IMR-90 (cell line): Measurements from ENCODE around the gene ETV3L. TPM values are rescaled to one million over a fixed set of nuclear protein-coding genes. Genes with fewer than 3 reads are reported as not detected.
A peak's percentile ranks its signal among the peaks of the same experiment; 100 is the strongest.

ENCODE experiments used
- ATAC-seq: fragments of 200-7000 bp; cut with Tn5 transposase; 2 replicates; pipeline ENCODE4 v1.9.1; 2020; ENCODE audit warnings: low read depth, mild to moderate bottlenecking, moderate library complexity
- Bru-seq: library from RNA; stranded (reverse); fragments of 400-500 nt; gene quantifications from one replicate; lab custom pipeline; 2021; lab: Mats Ljungman, UMichigan
- BruChase-seq, 2 experiments: library from RNA; stranded (reverse); fragments of 400-500 nt; gene quantifications; one replicate each; lab custom pipeline; 2021; lab: Mats Ljungman, UMichigan
- BruUV-seq: library from RNA; stranded (reverse); fragments of 400-500 nt; replicated peaks from 2 replicates; lab custom pipeline; 2021; lab: Mats Ljungman, UMichigan
- CTCF ChIA-PET: fragments of 300-600 bp; formaldehyde crosslinking; extraction: SDS; loops from one replicate; lab custom pipeline; 2021; ENCODE audit warnings: antibody characterized with exemption; lab: Yijun Ruan, JAX
- POLR2A ChIA-PET: fragments of 300-600 bp; sonication (Branson Sonifier 250); formaldehyde crosslinking; loops from one replicate; lab custom pipeline; 2022; ENCODE audit warnings: antibody characterized with exemption; ENCODE audit not compliant: unreplicated experiment; lab: Charles Lee
- DNase-seq: peaks from one replicate; pipeline ENCODE4 v3.0.0; 2013
- H2AFZ ChIP-seq: replicated peaks from 2 replicates; pipeline ENCODE3; 2013; ENCODE audit warnings: low read length, mild to moderate bottlenecking; ENCODE audit not compliant: poor library complexity
- H2AK5ac ChIP-seq: 2 replicates; pipeline ENCODE4 v1.6.1; 2013; ENCODE audit warnings: low read depth, low read length, inconsistent platforms
- H2AK9ac ChIP-seq: replicated peaks from 2 replicates; pipeline ENCODE3; 2013; ENCODE audit warnings: mild to moderate bottlenecking, low read depth, low read length, moderate library complexity; ENCODE audit not compliant: poor library complexity
- H2BK120ac ChIP-seq: 2 replicates; pipeline ENCODE4 v1.6.1; 2013; ENCODE audit warnings: low read depth, low read length, inconsistent platforms
- H2BK15ac ChIP-seq: 3 replicates; pipeline ENCODE4 v1.6.1; 2013; ENCODE audit warnings: low read depth, low read length, inconsistent platforms
- H2BK20ac ChIP-seq: 2 replicates; pipeline ENCODE4 v1.6.1; 2013; ENCODE audit warnings: low read depth, mild to moderate bottlenecking, inconsistent platforms, low read length, moderate library complexity
- H2BK5ac ChIP-seq: 2 replicates; pipeline ENCODE4 v1.6.1; 2013; ENCODE audit warnings: mild to moderate bottlenecking, low read depth, low read length, inconsistent platforms; ENCODE audit not compliant: poor library complexity, severe bottlenecking
- H3K14ac ChIP-seq: replicated peaks from 2 replicates; pipeline ENCODE4 v1.6.1; 2013; ENCODE audit warnings: low read depth, low read length, inconsistent platforms
- H3K18ac ChIP-seq: 2 replicates; pipeline ENCODE4 v1.6.1; 2013; ENCODE audit warnings: low read depth, low read length, control low read depth
- H3K23ac ChIP-seq: 2 replicates; pipeline ENCODE4 v1.6.1; 2013; ENCODE audit warnings: low read depth, low read length, inconsistent platforms
- H3K27ac ChIP-seq: 2 replicates; pipeline ENCODE4 v1.5.1; 2013; ENCODE audit warnings: mild to moderate bottlenecking, control low read depth, low read length; ENCODE audit not compliant: insufficient read depth
- H3K27me3 ChIP-seq: 2 replicates; pipeline ENCODE4 v1.6.1; 2013; ENCODE audit warnings: low read length; ENCODE audit not compliant: control insufficient read depth, insufficient read depth
- H3K36me3 ChIP-seq: 2 replicates; pipeline ENCODE4 v1.6.1; 2013; ENCODE audit warnings: low read length, mixed read lengths; ENCODE audit not compliant: control insufficient read depth, insufficient read depth
- H3K4ac ChIP-seq: 2 replicates; pipeline ENCODE4 v1.6.1; 2013; ENCODE audit warnings: low read depth, low read length, inconsistent platforms
- H3K4me1 ChIP-seq: 2 replicates; pipeline ENCODE4 v1.6.1; 2013; ENCODE audit warnings: low read length, mixed read lengths; ENCODE audit not compliant: control insufficient read depth, insufficient read depth
- H3K4me2 ChIP-seq: 2 replicates; pipeline ENCODE4 v1.6.1; 2013; ENCODE audit warnings: low read depth, mild to moderate bottlenecking, control low read depth, low read length, moderate library complexity
- H3K4me3 ChIP-seq: 2 replicates; pipeline ENCODE4 v1.5.1; 2013; ENCODE audit warnings: low read depth, mild to moderate bottlenecking, control low read depth, low read length, moderate library complexity; ENCODE audit not compliant: insufficient read depth
- H3K56ac ChIP-seq: 2 replicates; pipeline ENCODE4 v1.6.1; 2013; ENCODE audit warnings: low read length, inconsistent platforms; ENCODE audit not compliant: insufficient read depth; ENCODE audit errors: extremely low read depth
- H3K79me1 ChIP-seq, 2 experiments: 2 replicates each; pipeline ENCODE4 v1.6.1; 2013; ENCODE audit warnings: low read length in 2 of 2, inconsistent platforms in 1 of 2, low read depth in 1 of 2
- H3K9ac ChIP-seq: 2 replicates; pipeline ENCODE4 v1.6.1; 2013; ENCODE audit warnings: low read depth, low read length, control low read depth
- H3K9me1 ChIP-seq: 2 replicates; pipeline ENCODE4 v1.6.1; 2013; ENCODE audit warnings: low read length, inconsistent platforms; ENCODE audit not compliant: insufficient read depth
- H3K9me3 ChIP-seq: 2 replicates; pipeline ENCODE4 v1.6.1; 2013; ENCODE audit warnings: low read length; ENCODE audit not compliant: control insufficient read depth, insufficient read depth
- H4K20me1 ChIP-seq: 2 replicates; pipeline ENCODE4 v1.6.1; 2013; ENCODE audit warnings: low read length, inconsistent platforms; ENCODE audit not compliant: insufficient read depth
- H4K5ac ChIP-seq: 2 replicates; pipeline ENCODE4 v1.6.1; 2013; ENCODE audit warnings: mild to moderate bottlenecking, low read depth, low read length, control low read depth
- H4K8ac ChIP-seq, 2 experiments: 2 replicates each; pipeline ENCODE4 v1.6.1; 2013; ENCODE audit warnings: low read depth in 2 of 2, low read length in 2 of 2, control low read depth in 1 of 2, inconsistent platforms in 1 of 2
- H4K91ac ChIP-seq: 2 replicates; pipeline ENCODE4 v1.6.1; 2013; ENCODE audit warnings: low read depth, low read length, inconsistent platforms; ENCODE audit not compliant: insufficient read depth
- RAD21 ChIP-seq: IDR thresholded peaks from 2 replicates; pipeline ENCODE4 v1.6.1; 2012; ENCODE audit warnings: low read length, improper control_type of control experiment
- WGBS, 2 experiments: methylation state at CpG; one replicate each; pipeline versions ENCODE4 v1.1.5 to v1.1.7; 2013; ENCODE audit warnings: missing lambda C conversion rate in 2 of 2; ENCODE audit not compliant: insufficient read length in 1 of 2; ENCODE audit errors: extremely low coverage in 2 of 2; 5-methylcytosine and 5-hydroxymethylcytosine counted together
- dilution Hi-C: fragments of 300-500 bp; cut with HindIII; formaldehyde crosslinking; loops from one replicate; pipeline ENCODE4 v1.14.3; 2018; ENCODE audit warnings: low sequenced_read_pairs; ENCODE audit not compliant: unreplicated experiment
- in situ Hi-C: fragments of 300-500 bp; cut with MboI; formaldehyde crosslinking; loops from 3 replicates; pipeline ENCODE4 v1.14.3; 2019; ENCODE audit warnings: low sequenced_read_pairs, inconsistent platforms, mixed read lengths
- intact Hi-C: fragments of 100-400 bp; cut with micrococcal nuclease; formaldehyde crosslinking; loops from 2 replicates; pipeline ENCODE4 v1.10.0; 2022
- long read RNA-seq: library from polyadenylated mRNA; unstranded; transcript quantifications from one replicate; pipeline ENCODE4 v2.0.0, GENCODE V29; 2021; ENCODE audit not compliant: unreplicated experiment
- polyA plus RNA-seq, 3 experiments: library from polyadenylated mRNA; depleted of rRNA; stranded (reverse); fragments of >200 nt; gene quantifications; 2 replicates each; pipeline ENCODE4 v1.2.3, GENCODE V29; 2012; ENCODE audit warnings: low replicate concordance in 1 of 3
- total RNA-seq: library from RNA; depleted of rRNA; stranded (reverse); fragments of >200 nt; gene quantifications from 2 replicates; pipeline ENCODE4 v1.2.3, GENCODE V29; 2012; rRNA removed

Gene ETV3L
- total RNA-seq, result not detected in 2 replicates
- not detected in 2 replicates for polyA plus RNA-seq (2012; rRNA removed)
- not detected in 2 replicates for polyA plus RNA-seq (2012; cell fraction: cytosol; rRNA removed)
- 0.03 and 0.10 TPM in 2 replicates for polyA plus RNA-seq (2012; cell fraction: nucleus; rRNA removed; ENCODE audit: low replicate concordance)
- not detected for Bru-seq, nascent RNA
- not detected for BruChase-seq, experiment 1, labeled RNA remaining after a 6-hour chase
- not detected for BruChase-seq, experiment 2, labeled RNA remaining after a 2-hour chase
- long read RNA-seq, result 0 reads

DNA sequence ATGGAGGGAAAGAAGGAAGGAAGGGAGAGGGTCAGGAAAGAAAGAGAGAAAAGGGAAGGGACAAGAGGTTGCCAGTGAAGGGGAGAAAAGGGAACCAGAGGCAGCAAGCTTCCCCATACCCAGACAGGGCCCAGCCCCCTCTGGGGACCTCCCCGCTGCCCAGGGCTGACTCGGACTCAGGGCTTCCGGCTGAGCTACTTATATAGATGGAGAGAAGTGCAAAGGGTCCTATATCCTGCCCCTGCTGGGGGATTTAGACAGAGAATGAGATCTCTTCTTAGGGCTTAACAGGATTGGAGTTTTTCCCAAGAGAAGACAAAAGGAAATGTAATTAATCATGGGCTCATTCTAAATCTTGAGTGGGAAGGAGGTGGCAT is at the start of gene ETV3L:
ETV3L (minus strand) TSS at position 176 of the 377 bp plus-strand sequence. CDS start 285 bp downstream, outside the sequence.
- H3K4me1 ChIP-seq, result no peaks in the 10 kb centered on the region
- 80% methylated on average over 1 of the region's 3 CpGs; no CpG with 5 or more reads in 1 of the 2 experiments for WGBS, 2 experiments
- H3K27ac ChIP-seq, result no peak within 1 kb of the TSS
- no peak within 1 kb of the TSS for H3K14ac ChIP-seq
- H2BK5ac ChIP-seq, result no peak within 1 kb of the TSS
- peaks cover 3% of the 10 kb centered on the region; the same call in 1 of the 2 replicates for H3K9me1 ChIP-seq
- H2BK20ac ChIP-seq, result no peak within 1 kb of the TSS
- H3K79me1 ChIP-seq, result no peaks in the 10 kb centered on the region
- no peak within 1 kb of the TSS for H2BK120ac ChIP-seq
- no peak within 1 kb of the TSS for H2AK5ac ChIP-seq
- dilution Hi-C loops, result no loop called here
- H2BK15ac ChIP-seq, result no peak within 1 kb of the TSS
- POLR2A ChIA-PET, result no interaction called here
- DNase-seq (no peak), ATAC-seq (no peak)
- H4K5ac ChIP-seq, result no peak within 1 kb of the TSS
- H3K18ac ChIP-seq, result no peak within 1 kb of the TSS
- H3K4me2 ChIP-seq, result no peak within 1 kb of the TSS
- CTCF ChIA-PET, result interaction anchor here (1.3 kb wide), 1 partner anchor 9 kb away, joined by 4 read pairs; no protein-coding TSS in a partner anchor
- BruUV-seq, result no TSS peak
- H3K56ac ChIP-seq, result no peak within 1 kb of the TSS
- intact Hi-C loops, result loop anchor here (10.0 kb wide), 1 partner anchor 265 kb away; no protein-coding TSS in a partner anchor
- H3K27me3 ChIP-seq, result 0 out of 2 replicates have a peak, but pooled peaks cover 3% of the 10 kb centered on the region
- in situ Hi-C loops, result no loop called here
- H4K8ac ChIP-seq, result no peak within 1 kb of the TSS
- H3K23ac ChIP-seq, result no peak within 1 kb of the TSS
- no peak within 1 kb of the TSS for H2AK9ac ChIP-seq
- H3K9me3 ChIP-seq, result no peaks in the 10 kb centered on the region
- H2AFZ ChIP-seq, result peak within 1 kb of the TSS; percentile 3
- H3K36me3 ChIP-seq, result no peaks in the 10 kb centered on the region
- H4K20me1 ChIP-seq, result no peaks in the 10 kb centered on the region
- H4K91ac ChIP-seq, result no peak within 1 kb of the TSS
- H3K4me3 ChIP-seq, result no peak within 1 kb of the TSS
- no peak within 1 kb of the TSS for H3K9ac ChIP-seq
- H3K4ac ChIP-seq, result no peak within 1 kb of the TSS
- no peak for TF ChIP-seq RAD21
